MM.1S (cell line): ENCODE results near the gene HEATR1.
"Not testable (repeated sequence)": the region's sequence is repeated elsewhere in the genome, so short reads cannot be mapped to it uniquely, and the experiment has no call there.

Experiments
- DNase-seq: peaks from one replicate; pipeline ENCODE4 v3.0.0-alpha.2; 2015
- H2AFZ ChIP-seq: fragments of 300-600 bp; sonication (generic); 2 replicates; pipeline ENCODE4 v1.6.0; 2016; ENCODE audit warnings: antibody characterized with exemption, low read length
- H3F3A ChIP-seq: fragments of 300-600 bp; sonication (generic); 2 replicates; pipeline ENCODE4 v1.6.1; 2016; ENCODE audit warnings: mild to moderate bottlenecking, antibody characterized with exemption, low read length, moderate library complexity, mixed read lengths; ENCODE audit not compliant: insufficient read depth
- H3K27ac ChIP-seq: fragments of 300-600 bp; sonication (generic); 2 replicates; pipeline ENCODE4 v1.5.1; 2016; ENCODE audit warnings: mild to moderate bottlenecking, low read length
- H3K27me3 ChIP-seq: fragments of 300-600 bp; sonication (generic); replicated peaks from 2 replicates; pipeline ENCODE4 v1.6.0; 2016; ENCODE audit warnings: low read length; ENCODE audit not compliant: insufficient read depth
- H3K36me3 ChIP-seq: fragments of 300-600 bp; sonication (generic); replicated peaks from 2 replicates; pipeline ENCODE4 v1.6.1; 2016; ENCODE audit warnings: mild to moderate bottlenecking, low read length, mixed read lengths; ENCODE audit not compliant: insufficient read depth
- H3K4me1 ChIP-seq: fragments of 300-600 bp; sonication (generic); 2 replicates; pipeline ENCODE4 v1.6.1; 2016; ENCODE audit warnings: low read length, mixed read lengths
- H3K4me2 ChIP-seq: fragments of 300-600 bp; sonication (generic); 2 replicates; pipeline ENCODE4 v1.6.0; 2016; ENCODE audit warnings: low read depth, low read length
- H3K4me3 ChIP-seq: fragments of 300-600 bp; sonication (generic); 2 replicates; pipeline ENCODE4 v1.5.1; 2016; ENCODE audit warnings: low read length, mixed read lengths
- H3K79me2 ChIP-seq: fragments of 300-600 bp; sonication (generic); 2 replicates; pipeline ENCODE4 v1.6.1; 2016; ENCODE audit warnings: mixed run types, low read length, mixed read lengths
- H3K9ac ChIP-seq: fragments of 300-600 bp; sonication (generic); 2 replicates; pipeline ENCODE4 v1.6.1; 2016; ENCODE audit warnings: low read length, mixed read lengths
- H3K9me2 ChIP-seq: fragments of 300-600 bp; sonication (generic); replicated peaks from 2 replicates; pipeline ENCODE4 v1.6.1; 2016; ENCODE audit warnings: mild to moderate bottlenecking, low read length, mixed read lengths; ENCODE audit not compliant: insufficient read depth
- H3K9me3 ChIP-seq: fragments of 300-600 bp; sonication (generic); replicated peaks from 2 replicates; pipeline ENCODE4 v1.6.1; 2016; ENCODE audit warnings: mild to moderate bottlenecking, low read length, mixed read lengths; ENCODE audit not compliant: insufficient read depth
- H4K20me1 ChIP-seq: fragments of 300-600 bp; sonication (generic); 2 replicates; pipeline ENCODE4 v1.6.1; 2016; ENCODE audit warnings: mild to moderate bottlenecking, low read length, moderate library complexity, mixed read lengths; ENCODE audit not compliant: insufficient read depth
- CTCF ChIP-seq: fragments of 300-600 bp; sonication (generic); IDR thresholded peaks from 2 replicates; pipeline ENCODE4 v1.5.1; 2016; ENCODE audit warnings: antibody characterized with exemption, low read length, mixed read lengths
- EZH2 ChIP-seq: fragments of 300-600 bp; sonication (generic); optimal IDR thresholded peaks from 2 replicates; pipeline ENCODE3; 2017; ENCODE audit warnings: low read depth, mild to moderate bottlenecking, antibody characterized with exemption, low read length, mixed read lengths
- EZH2phosphoT487 ChIP-seq: fragments of 300-600 bp; sonication (generic); IDR thresholded peaks from 2 replicates; pipeline ENCODE4 v1.6.1; 2018; ENCODE audit warnings: antibody characterized with exemption, low read length

HEATR1 gene

GRCh38 chr1:236508593-236509027, 95.7 kb downstream of the HEATR1 start:
- peaks cover 12% of the 10 kb centered on the region for H3K4me1 ChIP-seq
- H3K9me3 ChIP-seq, result no peaks in the 10 kb centered on the region
- no peak overlapping the region for H2AFZ ChIP-seq
- TF ChIP-seq EZH2phosphoT487 (no peak), CTCF (no peak), EZH2 (no peak)
- H3K27me3 ChIP-seq, result peaks cover 58% of the 10 kb centered on the region
- no peaks in the 10 kb centered on the region for H3K9me2 ChIP-seq
- no peak overlapping the region for H3K27ac ChIP-seq
- H4K20me1 ChIP-seq, result no peaks in the 10 kb centered on the region; the same call in 1 of the 2 replicates
- H3K79me2 ChIP-seq, result no peaks in the 10 kb centered on the region
- no peaks in the 10 kb centered on the region for H3K36me3 ChIP-seq
- H3K4me2 ChIP-seq, result peak overlapping the region; percentile 58
- no peak overlapping the region for H3K9ac ChIP-seq
- peaks cover 5% of the 10 kb centered on the region for H3F3A ChIP-seq
- H3K4me3 ChIP-seq, result no peak overlapping the region
- peak; percentile 81 for DNase-seq

- Histone ChIP-seq H3K27me3 (peaks cover 68% of the 10 kb centered on the region), H3K4me1 (peaks cover 12% of the 10 kb centered on the region), H3K9me3 (no peaks in the 10 kb centered on the region), H4K20me1 (no peaks in the 10 kb centered on the region; the same call in 1 of the 2 replicates), H3K9ac (no peak overlapping the region), H3K4me2 (no peak overlapping the region), H3F3A (peaks cover 5% of the 10 kb centered on the region), H3K27ac (no peak overlapping the region), H2AFZ (no peak overlapping the region), H3K9me2 (no peaks in the 10 kb centered on the region), H3K79me2 (no peaks in the 10 kb centered on the region), H3K36me3 (no peaks in the 10 kb centered on the region), H3K4me3 (no peak overlapping the region)
- no peak for DNase-seq
- no peak for TF ChIP-seq CTCF
- TF ChIP-seq EZH2phosphoT487, result no peak
- TF ChIP-seq EZH2, result no peak
Measured at GRCh38 chr1:236507022-236507700, 97.2 kb downstream of the HEATR1 start.

GRCh38 chr1:236504338-236504737, 100.0 kb downstream of the HEATR1 start:
- not testable (repeated sequence) for H3K9ac ChIP-seq, H3K79me2 ChIP-seq, H3K4me3 ChIP-seq, H3K27ac ChIP-seq, H4K20me1 ChIP-seq, H3K9me3 ChIP-seq, H3K9me2 ChIP-seq, H3F3A ChIP-seq, H3K36me3 ChIP-seq, H3K4me2 ChIP-seq, DNase-seq, H2AFZ ChIP-seq
- peaks cover 11% of the 10 kb centered on the region for H3K4me1 ChIP-seq
- H3K27me3 ChIP-seq, result peaks cover 48% of the 10 kb centered on the region

- Histone ChIP-seq H3K4me3 (no peak overlapping the region), H3K4me1 (no peaks in the 10 kb centered on the region), H3K36me3 (no peaks in the 10 kb centered on the region), H4K20me1 (no peaks in the 10 kb centered on the region), H3K9me3 (no peaks in the 10 kb centered on the region), H3K4me2 (no peak overlapping the region), H3K9ac (no peak overlapping the region), H3K79me2 (no peaks in the 10 kb centered on the region), H3F3A (no peaks in the 10 kb centered on the region), H2AFZ (no peak overlapping the region), H3K27ac (no peak overlapping the region), H3K9me2 (no peaks in the 10 kb centered on the region), H3K27me3 (peaks cover 43% of the 10 kb centered on the region)
- DNase-seq, result no peak
- TF ChIP-seq EZH2phosphoT487 (no peak), CTCF (no peak), EZH2 (no peak)
Measured at GRCh38 chr1:236502972-236503639, 101.2 kb downstream of the HEATR1 start.
